ENCODE measurements around the gene MTUS2.

- TF ChIP-seq CTCF (IDR thresholded peaks at IDR 0.05; ENCODE audit: poor library complexity, severe bottlenecking): no peak
- no peak for TF ChIP-seq POLR2AphosphoS5 (IDR thresholded peaks at IDR 0.05)
- TF ChIP-seq RAD21 (conservative IDR thresholded peaks at IDR 0.05): no peak
These were observed 503.8 kb downstream of the MTUS2 start for GRCh38 chr13:29323954-29324353.

Data from neural cell (in vitro differentiated cells).